Measurements from ENCODE around the gene GTF3C4. TPM values are rescaled to one million over a fixed set of nuclear protein-coding genes. Genes with fewer than 3 reads are reported as not detected.

Gene GTF3C4
- total RNA-seq, 1 donor from 2014 or later, result 26.8 TPM

GRCh38 chr9:132627594-132627993, 42.7 kb upstream of the GTF3C4 start:
- no peak for DNase-seq (ENCODE audit: low spot score, unreplicated experiment)
- Mint-ChIP-seq H3K36me3 (ENCODE audit: insufficient read depth) (peaks cover 17% of the 10 kb centered on the region), H3K4me3 (ENCODE audit: low read depth) (no peak overlapping the region), H3K27ac (no peak overlapping the region), H3K4me1 (ENCODE audit: low read depth) (peaks cover 5% of the 10 kb centered on the region), H3K9me3 (ENCODE audit: low read depth) (no peaks in the 10 kb centered on the region), H3K27me3 (no peaks in the 10 kb centered on the region)
- TF ChIP-seq CTCF (IDR thresholded peaks at IDR 0.05; ENCODE audit: unreplicated experiment), result no peak

GRCh38 chr9:132628746-132629145, 41.5 kb upstream of the GTF3C4 start:
- peaks cover 17% of the 10 kb centered on the region for H3K36me3 Mint-ChIP-seq (ENCODE audit: insufficient read depth)

GRCh38 chr9:132630116-132630515, 40.1 kb upstream of the GTF3C4 start:
- Mint-ChIP-seq H3K36me3 (ENCODE audit: insufficient read depth) (peaks cover 17% of the 10 kb centered on the region), H3K9me3 (ENCODE audit: low read depth) (no peaks in the 10 kb centered on the region), H3K27ac (no peak overlapping the region), H3K27me3 (no peaks in the 10 kb centered on the region), H3K4me3 (ENCODE audit: low read depth) (no peak overlapping the region), H3K4me1 (ENCODE audit: low read depth) (peaks cover 7% of the 10 kb centered on the region)
- no peak for TF ChIP-seq CTCF (IDR thresholded peaks at IDR 0.05; ENCODE audit: unreplicated experiment)
- DNase-seq (ENCODE audit: low spot score, unreplicated experiment), result no peak

More at GRCh38 chr9:132628746-132629145, 41.5 kb upstream of the GTF3C4 start:
- Mint-ChIP-seq H3K4me3 (ENCODE audit: low read depth) (no peak overlapping the region), H3K9me3 (ENCODE audit: low read depth) (no peaks in the 10 kb centered on the region), H3K4me1 (ENCODE audit: low read depth) (peaks cover 7% of the 10 kb centered on the region), H3K27ac (no peak overlapping the region), H3K27me3 (no peaks in the 10 kb centered on the region)
- no peak for TF ChIP-seq CTCF (IDR thresholded peaks at IDR 0.05; ENCODE audit: unreplicated experiment)
- no peak for DNase-seq (ENCODE audit: low spot score, unreplicated experiment)

- peaks cover 16% of the 10 kb centered on the region for H3K36me3 Mint-ChIP-seq (ENCODE audit: insufficient read depth)
- no peak overlapping the region for H3K27ac Mint-ChIP-seq
- H3K27me3 Mint-ChIP-seq, result no peaks in the 10 kb centered on the region
- no peaks in the 10 kb centered on the region for H3K9me3 Mint-ChIP-seq (ENCODE audit: low read depth)
- no peak for TF ChIP-seq CTCF (IDR thresholded peaks at IDR 0.05; ENCODE audit: unreplicated experiment)
- peaks cover 7% of the 10 kb centered on the region for H3K4me1 Mint-ChIP-seq (ENCODE audit: low read depth)
- no peak overlapping the region for H3K4me3 Mint-ChIP-seq (ENCODE audit: low read depth)
- DNase-seq (ENCODE audit: low spot score, unreplicated experiment), result no peak
These were observed 39.5 kb upstream of the GTF3C4 start for GRCh38 chr9:132630811-132631210.

- Mint-ChIP-seq H3K27ac (no peak overlapping the region), H3K9me3 (ENCODE audit: low read depth) (no peaks in the 10 kb centered on the region), H3K4me1 (ENCODE audit: low read depth) (peaks cover 7% of the 10 kb centered on the region), H3K4me3 (ENCODE audit: low read depth) (no peak overlapping the region), H3K27me3 (no peaks in the 10 kb centered on the region), H3K36me3 (ENCODE audit: insufficient read depth) (peaks cover 15% of the 10 kb centered on the region)
- no peak for DNase-seq (ENCODE audit: low spot score, unreplicated experiment)
- TF ChIP-seq CTCF (IDR thresholded peaks at IDR 0.05; ENCODE audit: unreplicated experiment), result no peak
These were observed 39.0 kb upstream of the GTF3C4 start for GRCh38 chr9:132631280-132631679.

All from progenitor cell of endocrine pancreas (in vitro differentiated cells).